ENCODE results near the gene CALB2.

CALB2 gene

DNA sequence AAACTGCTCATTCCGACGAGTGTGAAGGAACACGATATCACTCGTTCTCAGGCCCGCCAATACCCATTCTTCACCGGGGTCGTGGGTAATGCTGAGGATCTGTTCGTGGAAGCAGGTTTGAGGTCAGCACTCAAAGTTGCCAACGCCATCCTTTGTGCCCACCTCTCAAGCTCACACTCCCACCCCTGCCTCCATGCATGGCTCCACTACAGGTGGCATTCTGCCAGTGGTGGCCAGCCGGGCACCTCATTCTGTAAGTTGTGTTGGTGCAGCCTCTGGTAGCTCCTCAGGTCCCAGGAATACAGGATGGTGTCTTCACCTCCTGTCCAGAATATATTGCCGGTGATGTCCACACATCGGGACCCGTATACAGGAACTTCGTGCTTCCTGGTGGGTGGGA is 72.7 kb downstream of the CALB2 start:
- no peaks in the 10 kb centered on the region for H3K4me1 ChIP-seq (ENCODE audit: insufficient read depth, low read length)
- H3K9me3 ChIP-seq (ENCODE audit: control insufficient read depth, insufficient read depth, low read length) = no peaks in the 10 kb centered on the region
- H3K9ac ChIP-seq (ENCODE audit: low read depth, low read length) = no peak overlapping the region
- H3K36me3 ChIP-seq (ENCODE audit: insufficient read depth, low read length) = no peaks in the 10 kb centered on the region

DNA sequence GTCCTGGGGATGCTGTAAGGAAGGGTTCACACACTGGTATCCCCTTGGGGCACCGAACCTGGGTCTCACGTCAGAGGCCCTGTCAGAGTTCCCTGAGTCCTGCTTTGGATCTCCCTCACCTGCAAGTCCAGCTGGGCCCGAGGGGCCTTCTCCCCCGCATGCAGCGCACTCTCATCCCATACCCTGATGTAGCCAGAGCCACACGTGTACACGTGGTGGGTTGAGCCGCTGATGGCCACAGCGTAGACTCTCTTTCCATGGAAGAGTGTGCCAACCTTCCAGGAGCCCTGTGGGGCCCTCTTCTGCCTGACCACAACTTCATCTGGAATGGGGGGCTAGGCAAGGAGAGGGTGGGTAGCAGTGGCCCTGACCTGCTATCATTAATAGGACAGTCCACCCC is 73.5 kb downstream of the CALB2 start:
- no peaks in the 10 kb centered on the region for H3K9me3 ChIP-seq (ENCODE audit: control insufficient read depth, insufficient read depth, low read length)
- no peaks in the 10 kb centered on the region for H3K36me3 ChIP-seq (ENCODE audit: insufficient read depth, low read length)
- H3K9ac ChIP-seq (ENCODE audit: low read depth, low read length) = no peak overlapping the region
- H3K4me1 ChIP-seq (ENCODE audit: insufficient read depth, low read length) = no peaks in the 10 kb centered on the region

DNA sequence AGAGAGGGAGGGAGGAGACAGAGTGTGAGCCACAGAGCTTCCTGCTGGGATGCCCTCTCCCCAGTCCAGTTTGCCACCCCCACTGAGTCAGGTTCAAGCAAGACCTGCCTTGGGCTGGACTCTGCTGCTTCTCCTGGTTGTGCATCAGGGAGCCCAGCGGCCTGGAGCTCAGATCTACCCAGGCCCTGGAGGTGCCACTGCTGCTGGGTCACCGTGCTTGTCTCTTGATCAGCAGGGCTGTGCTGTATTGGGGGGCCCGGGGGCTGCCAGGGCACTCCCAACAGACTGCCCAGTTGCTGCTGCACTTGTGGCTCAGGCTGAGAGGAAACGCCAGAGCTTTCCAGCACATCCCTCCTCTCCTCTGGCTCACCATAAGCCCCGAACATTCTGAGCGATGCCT is 74.4 kb downstream of the CALB2 start:
- Histone ChIP-seq H3K36me3 (ENCODE audit: insufficient read depth, low read length) (no peaks in the 10 kb centered on the region), H3K9ac (ENCODE audit: low read depth, low read length) (no peak overlapping the region), H3K4me1 (ENCODE audit: insufficient read depth, low read length) (no peaks in the 10 kb centered on the region), H3K9me3 (ENCODE audit: control insufficient read depth, insufficient read depth, low read length) (no peaks in the 10 kb centered on the region)

DNA sequence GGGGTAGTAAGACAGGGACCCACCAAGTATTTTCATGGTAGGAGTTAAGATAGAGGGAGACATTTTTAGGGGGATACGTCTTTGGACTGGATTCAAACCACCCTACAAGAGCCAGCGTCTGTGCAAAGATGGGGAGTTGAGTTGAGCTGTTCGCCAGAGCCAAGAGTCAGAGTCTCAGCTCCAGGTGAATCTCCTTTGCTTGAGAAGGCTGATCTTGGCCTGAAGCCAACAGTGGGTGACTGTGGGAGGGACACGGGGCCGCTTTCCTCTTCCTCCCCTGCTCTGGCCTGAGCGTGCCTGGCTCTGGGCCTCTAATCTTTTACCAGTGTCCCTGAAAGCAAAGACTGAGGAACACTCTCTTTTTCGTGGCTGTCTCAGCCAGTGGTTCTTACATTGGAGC is 78.0 kb downstream of the CALB2 start:
- H3K9me3 ChIP-seq (ENCODE audit: control insufficient read depth, insufficient read depth, low read length) = no peaks in the 10 kb centered on the region
- H3K9ac ChIP-seq (ENCODE audit: low read depth, low read length) = no peak overlapping the region

DNA sequence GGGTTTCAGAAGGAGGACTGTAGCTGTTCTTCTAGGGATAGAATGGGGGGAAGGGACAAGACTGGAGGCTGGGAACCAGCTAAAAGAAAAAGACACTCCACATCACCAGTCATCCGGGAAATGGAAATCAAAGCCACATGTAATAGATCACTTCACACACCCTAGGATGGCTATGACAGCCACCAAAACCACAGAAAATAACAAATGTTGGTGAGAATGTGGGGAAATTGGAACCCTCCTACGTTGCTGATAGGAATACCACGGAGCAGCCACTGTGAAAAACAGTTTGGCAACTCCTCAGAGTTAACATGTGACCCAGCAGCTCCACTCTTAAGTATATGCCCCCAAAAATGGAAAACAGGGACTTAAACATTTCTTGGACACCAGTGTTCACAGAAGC is 81.0 kb downstream of the CALB2 start:
- H3K9me3 ChIP-seq (ENCODE audit: control insufficient read depth, insufficient read depth, low read length) = no peaks in the 10 kb centered on the region

More for the DNA sequence above, 78.0 kb downstream of the CALB2 start:
- no peaks in the 10 kb centered on the region for H3K4me1 ChIP-seq (ENCODE audit: insufficient read depth, low read length)
- no peaks in the 10 kb centered on the region for H3K36me3 ChIP-seq (ENCODE audit: insufficient read depth, low read length)

More for the DNA sequence above, 81.0 kb downstream of the CALB2 start:
- no peak overlapping the region for H3K9ac ChIP-seq (ENCODE audit: low read depth, low read length)
- no peaks in the 10 kb centered on the region for H3K36me3 ChIP-seq (ENCODE audit: insufficient read depth, low read length)
- H3K4me1 ChIP-seq (ENCODE audit: insufficient read depth, low read length) = no peaks in the 10 kb centered on the region
